Astrocyte of the hippocampus (primary cell): ENCODE data around the gene KCNAB3.

Source experiments
- DNase-seq: peaks from one replicate; pipeline ENCODE4 v3.0.0; 2011; ENCODE audit warnings: low read depth, low spot score

The KCNAB3 gene

GRCh38 chr17:7940743-7941142 lies 11.1 kb upstream of the KCNAB3 start:
- DNase-seq: no peak

- DNase-seq: no peak
These were observed 10.4 kb upstream of the KCNAB3 start for GRCh38 chr17:7940034-7940433.

GRCh38 chr17:7935859-7936258 lies 6.2 kb upstream of the KCNAB3 start:
- DNase-seq: no peak

- peak; percentile 58 for DNase-seq
These were observed 3.3 kb upstream of the KCNAB3 start for GRCh38 chr17:7932949-7933348.

GRCh38 chr17:7932483-7932891 lies 2.8 kb upstream of the KCNAB3 start:
- DNase-seq: no peak

GRCh38 chr17:7931709-7932482 lies 2.2 kb upstream of the KCNAB3 start, which contains the start of the genes CNTROB and TRAPPC1:
Gene CNTROB (plus strand): TSS chr17:7932206. CDS start chr17:7933080, 874 bp downstream.
Gene TRAPPC1 (minus strand): TSS chr17:7931946. CDS start chr17:7931829, 117 bp downstream.
- peak; percentile 100 for DNase-seq

- DNase-seq: no peak
These were observed 1.4 kb upstream of the KCNAB3 start for GRCh38 chr17:7930841-7931631.

GRCh38 chr17:7927596-7927995 lies 2.1 kb downstream of the KCNAB3 start:
- no peak for DNase-seq

GRCh38 chr17:7922845-7923628 lies 6.6 kb downstream of the KCNAB3 start:
- peak; percentile 85 for DNase-seq

- DNase-seq: no peak
These were observed 7.3 kb downstream of the KCNAB3 start for GRCh38 chr17:7922269-7922844.

- DNase-seq: peak; percentile 20
These were observed 12.8 kb downstream of the KCNAB3 start for GRCh38 chr17:7916808-7917207.

GRCh38 chr17:7916385-7916682 lies 13.3 kb downstream of the KCNAB3 start:
- DNase-seq: no peak

- peak; percentile 96 for DNase-seq
These were observed 13.9 kb downstream of the KCNAB3 start, which contains the start of gene RNF227 for GRCh38 chr17:7915611-7916384. Gene RNF227 (minus strand): TSS chr17:7916289. CDS start chr17:7916195, 94 bp downstream.

GRCh38 chr17:7915179-7915610 lies 14.5 kb downstream of the KCNAB3 start:
- no peak for DNase-seq

GRCh38 chr17:7912927-7913524 lies 16.6 kb downstream of the KCNAB3 start:
- DNase-seq: peak; percentile 77

GRCh38 chr17:7911116-7911515 lies 18.5 kb downstream of the KCNAB3 start:
- no peak for DNase-seq

- no peak for DNase-seq
These were observed 18.9 kb downstream of the KCNAB3 start for GRCh38 chr17:7910711-7911110.

GRCh38 chr17:7910281-7910680 lies 19.4 kb downstream of the KCNAB3 start:
- DNase-seq: no peak

GRCh38 chr17:7909089-7909488 lies 20.6 kb downstream of the KCNAB3 start:
- DNase-seq: no peak
